ENCODE data around the gene PLOD3. TPM values are rescaled to one million over a fixed set of nuclear protein-coding genes. Genes with fewer than 3 reads are reported as not detected.

The PLOD3 gene
- total and polyA plus RNA-seq, 12 donors: 27.1 to 61.2 (median 36.9) TPM

GRCh38 chr7:101197991-101198390 lies 19.4 kb downstream of the PLOD3 start:
- 58 to 68% methylated on average over 21 of the region's 21 CpGs for WGBS, 2 donors
- H3K27me3 ChIP-seq: peaks cover 25 to 84% (median 76%) of the 10 kb centered on the region in 7 donors
- H3K4me3 ChIP-seq: no peak overlapping the region
- H3K36me3 ChIP-seq: no peaks in the 10 kb centered on the region
- no peak overlapping the region for H3K27ac ChIP-seq
- DNase-seq (no peak), ATAC-seq (no peak)
- intact Hi-C loops (cut with DNase I): loop anchor here in 2 of 10 donors (10.0 kb wide), 1 partner anchor 87 kb away; no protein-coding TSS in a partner anchor
- H3K9me3 ChIP-seq: no peaks in the 10 kb centered on the region
- no peak for TF ChIP-seq CTCF (IDR thresholded peaks at IDR 0.05)
- H3K4me1 ChIP-seq: peaks cover 4 to 14% (median 9%) of the 10 kb centered on the region in 9 donors

- H3K36me3 ChIP-seq: no peaks in the 10 kb centered on the region
- intact Hi-C loops (cut with DNase I): loop anchor here in 2 of 10 donors (10.0 kb wide), 1 partner anchor 89 kb away; no protein-coding TSS in a partner anchor
- no peaks in the 10 kb centered on the region for H3K9me3 ChIP-seq
- H3K27me3 ChIP-seq: peaks cover 7 to 63% (median 55%) of the 10 kb centered on the region in 7 donors
- DNase-seq: no peak
- no peak overlapping the region for H3K4me3 ChIP-seq
- no peak for ATAC-seq
- 83 to 87% methylated on average over 16 to 17 of the region's 17 CpGs for WGBS, 2 donors
- TF ChIP-seq CTCF (IDR thresholded peaks at IDR 0.05): no peak
- H3K4me1 ChIP-seq: no peaks in the 10 kb centered on the region
- no peak overlapping the region for H3K27ac ChIP-seq
Measured at GRCh38 chr7:101195884-101196283, 21.5 kb downstream of the PLOD3 start.

GRCh38 chr7:101189109-101189508 lies 28.3 kb downstream of the PLOD3 start:
- WGBS, 2 donors: 79% methylated on average over 8 of the region's 8 CpGs
- H3K27me3 ChIP-seq: peaks cover 0 to 44% (median 23%) of the 10 kb centered on the region in 7 donors
- DNase-seq (no peak), ATAC-seq (no peak)
- no peak overlapping the region for H3K27ac ChIP-seq
- no peak for TF ChIP-seq CTCF (IDR thresholded peaks at IDR 0.05)
- H3K9me3 ChIP-seq: no peaks in the 10 kb centered on the region
- H3K36me3 ChIP-seq: no peaks in the 10 kb centered on the region
- H3K4me1 ChIP-seq: no peaks in the 10 kb centered on the region
- intact Hi-C loops (cut with DNase I): no loop called here
- H3K4me3 ChIP-seq: no peak overlapping the region

GRCh38 chr7:101186844-101187428 lies 30.4 kb downstream of the PLOD3 start:
- intact Hi-C loops (cut with DNase I): no loop called here
- no peak overlapping the region for H3K4me3 ChIP-seq
- no peaks in the 10 kb centered on the region for H3K4me1 ChIP-seq
- no peaks in the 10 kb centered on the region for H3K9me3 ChIP-seq
- TF ChIP-seq CTCF (IDR thresholded peaks at IDR 0.05): no peak
- DNase-seq (no peak), ATAC-seq (no peak)
- no peak overlapping the region for H3K27ac ChIP-seq
- no peaks in the 10 kb centered on the region for H3K36me3 ChIP-seq
- WGBS, 2 donors: 83 to 84% methylated on average over 4 of the region's 4 CpGs
- H3K27me3 ChIP-seq: peaks cover 0 to 66% (median 35%) of the 10 kb centered on the region in 7 donors

Measured in heart right ventricle (tissue), 16 donors.